HepG2 (cell line): ENCODE results near the gene FAM118B. TPM values are rescaled to one million over a fixed set of nuclear protein-coding genes. Genes with fewer than 3 reads are reported as not detected.
A peak's percentile ranks its signal among the peaks of the same experiment; 100 is the strongest.

Source experiments
- CAMTA2 ChIP-seq: sonication (generic); formaldehyde crosslinking; IDR thresholded peaks from 2 replicates; pipeline ENCODE4 v1.4.0; 2020; ENCODE audit warnings: mild to moderate bottlenecking, missing genetic modification reagents, borderline replicate concordance
- CEBPB ChIP-seq: IDR thresholded peaks from 2 replicates; pipeline ENCODE4 v1.6.1; 2011; ENCODE audit warnings: low read depth, low read length, improper control_type of control experiment, borderline replicate concordance
- EP300 ChIP-seq, 3 experiments: sonication (generic) in 1 of 3; formaldehyde crosslinking in 1 of 3; IDR thresholded peaks; 2 replicates each; pipeline versions ENCODE4 v1.5.1 to v1.6.1; 2011 to 2020; ENCODE audit warnings: low read depth in 2 of 3, low read length in 2 of 3, borderline replicate concordance in 1 of 3, improper control_type of control experiment in 1 of 3, mild to moderate bottlenecking in 1 of 3, missing genetic modification reagents in 1 of 3, moderate library complexity in 1 of 3
- HIVEP1 ChIP-seq: sonication (generic); formaldehyde crosslinking; IDR thresholded peaks from 2 replicates; pipeline ENCODE4 v1.4.0; 2020; ENCODE audit warnings: mild to moderate bottlenecking, missing genetic modification reagents
- HOXA3 ChIP-seq: sonication (generic); formaldehyde crosslinking; IDR thresholded peaks from 2 replicates; pipeline ENCODE4 v1.5.0; 2020; ENCODE audit warnings: missing genetic modification reagents
- KAT8 ChIP-seq: IDR thresholded peaks from 2 replicates; pipeline ENCODE4 v1.6.1; 2016; ENCODE audit warnings: missing genetic modification reagents, missing compliant biosample characterization
- MAFF ChIP-seq: IDR thresholded peaks from 2 replicates; pipeline ENCODE4 v1.6.1; 2011; ENCODE audit warnings: low read depth, low read length, improper control_type of control experiment
- MIER2 ChIP-seq: IDR thresholded peaks from 2 replicates; pipeline ENCODE4 v1.6.1; 2016; ENCODE audit warnings: missing biosample characterization, missing genetic modification reagents
- NR2C2 ChIP-seq: sonication (generic); formaldehyde crosslinking; IDR thresholded peaks from 2 replicates; pipeline ENCODE4 v1.4.0; 2020; ENCODE audit warnings: missing genetic modification reagents, mild to moderate bottlenecking, moderate library complexity, borderline replicate concordance
- PAWR ChIP-seq: sonication (generic); formaldehyde crosslinking; IDR thresholded peaks from 2 replicates; pipeline ENCODE4 v1.4.0; 2020; ENCODE audit warnings: missing genetic modification reagents, mild to moderate bottlenecking, borderline replicate concordance
- RFX1 ChIP-seq: fragments of 450-650 bp; IDR thresholded peaks from 2 replicates; pipeline ENCODE4 v1.6.1; 2017
- SAFB2 ChIP-seq: sonication (generic); formaldehyde crosslinking; IDR thresholded peaks from 2 replicates; pipeline ENCODE4 v1.5.1; 2020; ENCODE audit warnings: missing genetic modification reagents, low read depth, mild to moderate bottlenecking, borderline replicate concordance
- SOX5 ChIP-seq: IDR thresholded peaks from 2 replicates; pipeline ENCODE4 v1.6.1; 2016; ENCODE audit warnings: borderline replicate concordance
- SRY ChIP-seq: sonication (generic); formaldehyde crosslinking; IDR thresholded peaks from 2 replicates; pipeline ENCODE4 v1.8.0; 2022; ENCODE audit warnings: mild to moderate bottlenecking, missing genetic modification reagents
- SSRP1 ChIP-seq: IDR thresholded peaks from 2 replicates; pipeline ENCODE4 v1.6.1; 2016; ENCODE audit warnings: control low read depth
- ZFP1 ChIP-seq: IDR thresholded peaks from 2 replicates; pipeline ENCODE4 v1.6.1; 2016
- ZIK1 ChIP-seq: sonication (generic); formaldehyde crosslinking; IDR thresholded peaks from 2 replicates; pipeline ENCODE4 v1.5.0; 2020; ENCODE audit warnings: mild to moderate bottlenecking, low read depth, missing genetic modification reagents, borderline replicate concordance
- ZKSCAN8 ChIP-seq: IDR thresholded peaks from 2 replicates; pipeline ENCODE4 v1.6.1; 2016; ENCODE audit warnings: borderline replicate concordance, missing genetic modification reagents, missing compliant biosample characterization
- ZNF280D ChIP-seq: sonication (generic); formaldehyde crosslinking; IDR thresholded peaks from 2 replicates; pipeline ENCODE4 v1.5.1; 2020; ENCODE audit warnings: mild to moderate bottlenecking, missing genetic modification reagents
- ZNF773 ChIP-seq: sonication (generic); formaldehyde crosslinking; IDR thresholded peaks from 2 replicates; pipeline ENCODE4 v1.4.0; 2020; ENCODE audit warnings: missing genetic modification reagents, borderline replicate concordance
- ZNF776 ChIP-seq: sonication (generic); formaldehyde crosslinking; IDR thresholded peaks from 2 replicates; pipeline ENCODE4 v1.4.0; 2020; ENCODE audit warnings: mild to moderate bottlenecking, missing genetic modification reagents
- ZNF850 ChIP-seq: sonication (generic); formaldehyde crosslinking; conservative IDR thresholded peaks from 2 replicates; pipeline ENCODE4 v1.9.0; 2021; ENCODE audit warnings: mild to moderate bottlenecking, missing genetic modification reagents
- polyA plus RNA-seq, 8 experiments: library from polyadenylated mRNA; depleted of rRNA in 3 of 8; stranded (reverse) in 7 of 8; unstranded in 1 of 8; fragments of >200 nt; fragmentation: Illumina TruSeq in 4 of 8; extraction: Trizol in 4 of 8; gene quantifications; 2 replicates each; pipeline versions ENCODE4 v1.2.1 to v1.2.3, GENCODE V29; 2011 to 2016; ENCODE audit warnings: low read depth in 4 of 8, missing spikeins in 1 of 8, mixed read lengths in 1 of 8; ENCODE audit not compliant: insufficient read depth in 1 of 8
- total RNA-seq, 5 experiments: library from RNA; depleted of rRNA; stranded (reverse); fragments of >200 nt; fragmentation: Illumina TruSeq; extraction: Trizol; gene quantifications; 2 replicates each; pipeline ENCODE4 v1.2.3, GENCODE V29; 2016; ENCODE audit warnings: low read depth in 1 of 5
- TF ChIP-seq, protein P1 (sequence below): sonication (generic); formaldehyde crosslinking; IDR thresholded peaks from 2 replicates; pipeline ENCODE4 v1.5.0; 2020; ENCODE audit warnings: missing genetic modification reagents
- TF ChIP-seq, protein P2 (sequence below): sonication (generic); formaldehyde crosslinking; IDR thresholded peaks from 2 replicates; pipeline ENCODE4 v1.5.1; 2020; ENCODE audit warnings: mild to moderate bottlenecking, moderate library complexity, missing genetic modification reagents

Gene FAM118B
- total and polyA plus RNA-seq, 2 of the 13 experiments (the other 11 are each of a cell fraction or from before 2014, with no cell fraction given), result 10.2 to 25.7 TPM

DNA sequence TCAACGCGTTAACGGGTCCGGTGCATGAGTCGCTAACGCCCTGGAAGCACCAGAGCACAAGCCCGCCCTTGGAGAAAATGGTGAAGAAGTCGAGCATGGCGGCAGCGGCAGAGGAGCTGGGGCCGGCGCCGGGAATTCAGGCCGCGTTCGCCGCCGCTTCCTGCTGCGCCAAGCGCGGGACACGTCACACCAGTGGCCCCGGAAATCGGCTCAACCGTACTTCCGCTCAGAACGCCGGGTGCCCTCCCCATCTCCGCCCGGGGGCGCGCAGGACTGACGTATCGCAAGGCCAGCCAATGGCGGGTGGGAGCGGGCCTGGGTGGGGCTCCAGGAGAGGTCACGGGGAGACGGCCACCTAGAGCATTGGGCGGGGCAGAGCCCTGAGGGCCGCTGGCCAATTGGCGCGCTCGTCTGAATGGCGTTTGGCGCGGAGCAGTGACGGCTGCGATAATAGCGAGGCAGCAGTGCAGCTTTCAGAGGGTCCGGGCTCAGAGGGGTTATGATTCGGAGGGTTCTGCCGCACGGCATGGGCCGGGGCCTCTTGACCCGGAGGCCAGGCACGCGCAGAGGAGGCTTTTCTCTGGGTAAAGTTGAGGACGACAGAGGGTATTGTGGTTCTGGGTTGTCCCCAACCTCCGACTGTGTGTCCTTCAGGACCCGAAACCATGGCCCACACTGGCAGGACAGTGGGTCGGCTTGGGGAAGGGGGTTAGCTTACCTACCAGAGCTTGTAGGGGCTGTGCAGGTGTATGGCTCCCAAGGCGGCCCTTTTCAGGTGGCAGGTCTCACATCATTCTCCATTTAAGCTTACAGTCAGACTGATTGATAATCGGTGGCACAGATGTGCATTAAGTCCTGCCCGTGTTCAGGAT, 57.4 kb downstream of the FAM118B start, which contains the start of the genes FOXRED1 and SRPRA (continued):
- TF ChIP-seq, protein P1, sequence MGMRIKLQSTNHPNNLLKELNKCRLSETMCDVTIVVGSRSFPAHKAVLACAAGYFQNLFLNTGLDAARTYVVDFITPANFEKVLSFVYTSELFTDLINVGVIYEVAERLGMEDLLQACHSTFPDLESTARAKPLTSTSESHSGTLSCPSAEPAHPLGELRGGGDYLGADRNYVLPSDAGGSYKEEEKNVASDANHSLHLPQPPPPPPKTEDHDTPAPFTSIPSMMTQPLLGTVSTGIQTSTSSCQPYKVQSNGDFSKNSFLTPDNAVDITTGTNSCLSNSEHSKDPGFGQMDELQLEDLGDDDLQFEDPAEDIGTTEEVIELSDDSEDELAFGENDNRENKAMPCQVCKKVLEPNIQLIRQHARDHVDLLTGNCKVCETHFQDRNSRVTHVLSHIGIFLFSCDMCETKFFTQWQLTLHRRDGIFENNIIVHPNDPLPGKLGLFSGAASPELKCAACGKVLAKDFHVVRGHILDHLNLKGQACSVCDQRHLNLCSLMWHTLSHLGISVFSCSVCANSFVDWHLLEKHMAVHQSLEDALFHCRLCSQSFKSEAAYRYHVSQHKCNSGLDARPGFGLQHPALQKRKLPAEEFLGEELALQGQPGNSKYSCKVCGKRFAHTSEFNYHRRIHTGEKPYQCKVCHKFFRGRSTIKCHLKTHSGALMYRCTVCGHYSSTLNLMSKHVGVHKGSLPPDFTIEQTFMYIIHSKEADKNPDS, result no peak
- TF ChIP-seq SAFB2 (CRISPR knock-in tag) (no peak), ZNF850 (CRISPR knock-in tag) (no peak), KAT8 (CRISPR knock-in tag) (peak; percentile 98), RFX1 (no peak), ZNF773 (CRISPR knock-in tag) (no peak), SRY (CRISPR knock-in tag) (peak; percentile 43; the same call in 1 of the 2 replicates), SOX5 (CRISPR knock-in tag) (0 out of 2 replicates have a peak, but pooled peaks have one; percentile 29), MAFF (no peak), ZKSCAN8 (CRISPR knock-in tag) (no peak), SSRP1 (CRISPR knock-in tag) (no peak), EP300 (IDR thresholded peaks at IDR 0.05; ENCODE audit: low read depth in 2 of 2, low read length in 2 of 2) (peak in 1 of 2 experiments; percentile 46; a peak in 1 of 4 replicates), EP300 (CRISPR knock-in tag; IDR thresholded peaks at IDR 0.05; ENCODE audit: borderline replicate concordance) (no peak), PAWR (CRISPR knock-in tag) (peak; percentile 89; the same call in 1 of the 2 replicates), MIER2 (peak; percentile 25; the same call in 1 of the 2 replicates), ZNF280D (CRISPR knock-in tag) (no peak), CEBPB (no peak), HIVEP1 (CRISPR knock-in tag) (no peak), ZFP1 (CRISPR knock-in tag) (no peak), CAMTA2 (CRISPR knock-in tag) (no peak), ZIK1 (CRISPR knock-in tag) (peak; percentile 60; the same call in 1 of the 2 replicates), NR2C2 (CRISPR knock-in tag) (peak; percentile 97), HOXA3 (CRISPR knock-in tag) (peak; percentile 99), ZNF776 (CRISPR knock-in tag) (no peak)
- TF ChIP-seq, protein P2, sequence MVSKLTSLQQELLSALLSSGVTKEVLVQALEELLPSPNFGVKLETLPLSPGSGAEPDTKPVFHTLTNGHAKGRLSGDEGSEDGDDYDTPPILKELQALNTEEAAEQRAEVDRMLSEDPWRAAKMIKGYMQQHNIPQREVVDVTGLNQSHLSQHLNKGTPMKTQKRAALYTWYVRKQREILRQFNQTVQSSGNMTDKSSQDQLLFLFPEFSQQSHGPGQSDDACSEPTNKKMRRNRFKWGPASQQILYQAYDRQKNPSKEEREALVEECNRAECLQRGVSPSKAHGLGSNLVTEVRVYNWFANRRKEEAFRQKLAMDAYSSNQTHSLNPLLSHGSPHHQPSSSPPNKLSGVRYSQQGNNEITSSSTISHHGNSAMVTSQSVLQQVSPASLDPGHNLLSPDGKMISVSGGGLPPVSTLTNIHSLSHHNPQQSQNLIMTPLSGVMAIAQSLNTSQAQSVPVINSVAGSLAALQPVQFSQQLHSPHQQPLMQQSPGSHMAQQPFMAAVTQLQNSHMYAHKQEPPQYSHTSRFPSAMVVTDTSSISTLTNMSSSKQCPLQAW (CRISPR knock-in tag), result peak; percentile 82
